Measurements from ENCODE around the gene MYO18B.
A peak's percentile ranks its signal among the peaks of the same experiment; 100 is the strongest.

The MYO18B gene

DNA sequence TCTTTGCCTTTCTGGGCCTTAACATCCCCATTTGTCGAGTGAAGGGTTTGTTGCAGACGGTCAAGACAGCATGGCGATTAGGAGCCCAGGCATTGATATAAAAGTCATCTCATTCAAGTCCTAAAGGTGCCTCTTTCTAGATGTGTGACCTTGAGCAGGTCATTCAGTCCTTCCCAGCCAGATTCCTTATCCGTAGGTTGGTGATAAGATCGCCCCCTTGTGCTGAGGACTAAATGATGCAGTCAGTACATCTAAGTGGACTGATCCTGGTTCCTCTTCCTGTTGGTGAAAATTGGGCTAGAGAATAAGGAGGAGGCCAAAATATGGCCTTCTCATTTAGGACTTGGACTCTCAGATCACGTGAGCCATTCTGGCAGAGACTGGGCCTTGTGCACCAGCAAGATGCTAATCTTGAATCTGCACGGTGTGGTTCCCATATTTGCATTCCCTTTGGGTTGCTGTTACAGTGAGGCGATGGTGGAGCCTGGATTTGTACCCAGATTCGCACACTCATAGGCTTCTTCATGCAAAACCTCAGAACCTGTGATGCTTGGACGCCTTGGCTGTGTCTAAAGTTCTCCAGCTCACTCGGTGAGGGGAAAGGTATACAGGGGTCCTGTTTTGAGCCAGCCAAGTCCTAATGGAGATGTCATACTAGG, 156.8 kb downstream of the MYO18B start:
- Histone ChIP-seq H3K4me3 (ENCODE audit: low read length in 2 of 2) (no peak overlapping the region), H2BK5ac (ENCODE audit: low read length) (no peak overlapping the region), H3K14ac (ENCODE audit: low read length) (no peak overlapping the region), H3K23ac (ENCODE audit: low read depth, low read length, poor library complexity) (no peak overlapping the region), H3K18ac (ENCODE audit: low read length) (no peak overlapping the region), H4K91ac (ENCODE audit: low read depth, low read length, poor library complexity) (no peak overlapping the region), H2BK120ac (ENCODE audit: low read depth, low read length) (no peak overlapping the region), H3K79me1 (ENCODE audit: low read depth, low read length) (no peaks in the 10 kb centered on the region), H2AK5ac (ENCODE audit: low read depth, low read length) (no peak overlapping the region), H4K8ac (ENCODE audit: low read depth, low read length) (no peak overlapping the region), H3K27me3 (ENCODE audit: control insufficient read depth in 3 of 3, insufficient read depth in 3 of 3, low read depth in 1 of 3, low read length in 3 of 3) (no peaks in the 10 kb centered on the region), H3K27ac (replicated peaks; ENCODE audit: low read length) (no peak overlapping the region), H3K9ac (ENCODE audit: low read depth, low read length, poor library complexity) (no peak overlapping the region), H2BK15ac (ENCODE audit: low read length) (no peak overlapping the region), H2BK12ac (ENCODE audit: low read length) (no peak overlapping the region), H3K4me2 (ENCODE audit: insufficient read depth, low read length, poor library complexity, severe bottlenecking) (no peak overlapping the region), H3K9me3 (replicated peaks in 1 of 2; ENCODE audit: control insufficient read depth in 2 of 2, insufficient read depth in 1 of 2, low read depth in 1 of 2, low read length in 2 of 2) (no peaks in the 10 kb centered on the region), H3K4me1 (ENCODE audit: control insufficient read depth in 2 of 2, insufficient read depth in 1 of 2, low read depth in 1 of 2, low read length in 2 of 2) (no peaks in the 10 kb centered on the region), H2AFZ (ENCODE audit: low read length) (no peak overlapping the region), H3K36me3 (replicated peaks in 1 of 2; ENCODE audit: control insufficient read depth in 2 of 2, insufficient read depth in 2 of 2, low read length in 2 of 2) (no peaks in the 10 kb centered on the region), H3K4ac (ENCODE audit: low read length) (no peak overlapping the region)
- DNase-seq (ENCODE audit: low spot score): peak; percentile 9
- no CpG with 5 or more reads among the region's 11 CpGs for WGBS, 2 donors (ENCODE audit: extremely low coverage in 2 of 2, insufficient read length in 2 of 2, insufficient replicate concordance in 1 of 2)

DNA sequence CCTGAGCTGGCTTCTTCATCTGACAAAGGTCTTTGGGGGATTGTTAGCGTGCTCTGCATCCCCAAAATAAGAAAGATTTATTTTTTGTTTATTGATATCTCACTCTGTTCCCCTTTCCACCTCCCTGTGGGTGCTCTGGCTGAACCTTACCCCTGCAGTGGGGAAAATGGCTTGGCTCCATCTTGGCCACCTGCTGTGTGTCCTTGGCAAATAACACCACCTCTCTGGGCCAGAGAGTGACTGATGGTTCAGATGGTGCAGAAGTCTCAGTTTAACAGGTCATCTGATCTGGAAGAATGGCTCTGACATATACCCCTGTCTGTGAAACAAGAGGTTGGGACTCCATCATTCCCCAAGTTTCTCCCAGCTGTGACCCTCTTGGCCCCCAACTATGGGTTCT, 157.6 kb downstream of the MYO18B start:
- H3K9ac ChIP-seq (ENCODE audit: low read depth, low read length, poor library complexity): no peak overlapping the region
- no peaks in the 10 kb centered on the region for H3K9me3 ChIP-seq (replicated peaks in 1 of 2; ENCODE audit: control insufficient read depth in 2 of 2, insufficient read depth in 1 of 2, low read depth in 1 of 2, low read length in 2 of 2)
- H2BK120ac ChIP-seq (ENCODE audit: low read depth, low read length): no peak overlapping the region
- H3K27me3 ChIP-seq (ENCODE audit: control insufficient read depth in 3 of 3, insufficient read depth in 3 of 3, low read depth in 1 of 3, low read length in 3 of 3): no peaks in the 10 kb centered on the region
- H2BK15ac ChIP-seq (ENCODE audit: low read length): no peak overlapping the region
- no peak overlapping the region for H2AK5ac ChIP-seq (ENCODE audit: low read depth, low read length)
- H3K4me3 ChIP-seq (ENCODE audit: low read length in 2 of 2): no peak overlapping the region
- H3K79me1 ChIP-seq (ENCODE audit: low read depth, low read length): no peaks in the 10 kb centered on the region
- no CpG with 5 or more reads among the region's 1 CpG for WGBS, 2 donors (ENCODE audit: extremely low coverage in 2 of 2, insufficient read length in 2 of 2, insufficient replicate concordance in 1 of 2)
- H3K14ac ChIP-seq (ENCODE audit: low read length): no peak overlapping the region
- no peak overlapping the region for H3K4me2 ChIP-seq (ENCODE audit: insufficient read depth, low read length, poor library complexity, severe bottlenecking)
- no peak overlapping the region for H2BK12ac ChIP-seq (ENCODE audit: low read length)
- no peak overlapping the region for H4K8ac ChIP-seq (ENCODE audit: low read depth, low read length)
- no peak overlapping the region for H2BK5ac ChIP-seq (ENCODE audit: low read length)
- H3K27ac ChIP-seq (replicated peaks; ENCODE audit: low read length): no peak overlapping the region
- H3K4ac ChIP-seq (ENCODE audit: low read length): no peak overlapping the region
- no peak overlapping the region for H3K18ac ChIP-seq (ENCODE audit: low read length)
- no peak overlapping the region for H4K91ac ChIP-seq (ENCODE audit: low read depth, low read length, poor library complexity)
- no peak overlapping the region for H3K23ac ChIP-seq (ENCODE audit: low read depth, low read length, poor library complexity)
- no peaks in the 10 kb centered on the region for H3K4me1 ChIP-seq (ENCODE audit: control insufficient read depth in 2 of 2, insufficient read depth in 1 of 2, low read depth in 1 of 2, low read length in 2 of 2)
- no peaks in the 10 kb centered on the region for H3K36me3 ChIP-seq (replicated peaks in 1 of 2; ENCODE audit: control insufficient read depth in 2 of 2, insufficient read depth in 2 of 2, low read length in 2 of 2)
- no peak for DNase-seq (ENCODE audit: low spot score)
- no peak overlapping the region for H2AFZ ChIP-seq (ENCODE audit: low read length)

DNA sequence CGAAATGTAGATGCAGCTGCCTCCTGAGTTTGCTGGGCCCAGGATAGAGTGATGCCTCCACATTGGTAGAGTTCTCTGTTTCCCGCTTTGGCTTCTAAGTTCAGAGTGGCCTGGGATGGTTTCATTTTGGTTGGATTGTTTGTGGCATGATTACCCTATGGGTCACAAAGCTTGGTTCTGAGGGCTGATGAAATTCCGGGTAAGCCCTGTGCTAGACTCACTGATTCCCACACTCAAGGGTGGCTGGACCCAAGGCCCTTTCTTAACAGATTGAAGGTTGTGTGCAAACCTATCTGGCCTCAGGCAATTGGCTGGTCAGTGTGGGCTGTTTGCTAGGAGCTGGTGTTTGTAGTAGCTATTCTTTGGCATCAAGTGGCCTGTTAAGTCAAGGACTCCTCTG, 158.4 kb downstream of the MYO18B start:
- H3K9me3 ChIP-seq (replicated peaks in 1 of 2; ENCODE audit: control insufficient read depth in 2 of 2, insufficient read depth in 1 of 2, low read depth in 1 of 2, low read length in 2 of 2): no peaks in the 10 kb centered on the region
- H2BK120ac ChIP-seq (ENCODE audit: low read depth, low read length): no peak overlapping the region
- no peak overlapping the region for H3K23ac ChIP-seq (ENCODE audit: low read depth, low read length, poor library complexity)
- H2BK15ac ChIP-seq (ENCODE audit: low read length): no peak overlapping the region
- no peak for DNase-seq (ENCODE audit: low spot score)
- H2BK12ac ChIP-seq (ENCODE audit: low read length): no peak overlapping the region
- no peak overlapping the region for H4K91ac ChIP-seq (ENCODE audit: low read depth, low read length, poor library complexity)
- no peak overlapping the region for H2BK5ac ChIP-seq (ENCODE audit: low read length)
- H3K4ac ChIP-seq (ENCODE audit: low read length): no peak overlapping the region
- no peak overlapping the region for H2AFZ ChIP-seq (ENCODE audit: low read length)
- H4K8ac ChIP-seq (ENCODE audit: low read depth, low read length): no peak overlapping the region
- WGBS, 2 donors (ENCODE audit: extremely low coverage in 2 of 2, insufficient read length in 2 of 2, insufficient replicate concordance in 1 of 2): no CpG with 5 or more reads among the region's 3 CpGs
- H3K36me3 ChIP-seq (replicated peaks in 1 of 2; ENCODE audit: control insufficient read depth in 2 of 2, insufficient read depth in 2 of 2, low read length in 2 of 2): no peaks in the 10 kb centered on the region
- no peak overlapping the region for H3K4me2 ChIP-seq (ENCODE audit: insufficient read depth, low read length, poor library complexity, severe bottlenecking)
- H3K4me3 ChIP-seq (ENCODE audit: low read length in 2 of 2): no peak overlapping the region
- H3K27ac ChIP-seq (replicated peaks; ENCODE audit: low read length): no peak overlapping the region
- no peak overlapping the region for H3K9ac ChIP-seq (ENCODE audit: low read depth, low read length, poor library complexity)
- H3K14ac ChIP-seq (ENCODE audit: low read length): no peak overlapping the region
- H3K4me1 ChIP-seq (ENCODE audit: control insufficient read depth in 2 of 2, insufficient read depth in 1 of 2, low read depth in 1 of 2, low read length in 2 of 2): no peaks in the 10 kb centered on the region
- H2AK5ac ChIP-seq (ENCODE audit: low read depth, low read length): no peak overlapping the region
- no peak overlapping the region for H3K18ac ChIP-seq (ENCODE audit: low read length)
- H3K79me1 ChIP-seq (ENCODE audit: low read depth, low read length): no peaks in the 10 kb centered on the region
- no peaks in the 10 kb centered on the region for H3K27me3 ChIP-seq (ENCODE audit: control insufficient read depth in 3 of 3, insufficient read depth in 3 of 3, low read depth in 1 of 3, low read length in 3 of 3)

DNA sequence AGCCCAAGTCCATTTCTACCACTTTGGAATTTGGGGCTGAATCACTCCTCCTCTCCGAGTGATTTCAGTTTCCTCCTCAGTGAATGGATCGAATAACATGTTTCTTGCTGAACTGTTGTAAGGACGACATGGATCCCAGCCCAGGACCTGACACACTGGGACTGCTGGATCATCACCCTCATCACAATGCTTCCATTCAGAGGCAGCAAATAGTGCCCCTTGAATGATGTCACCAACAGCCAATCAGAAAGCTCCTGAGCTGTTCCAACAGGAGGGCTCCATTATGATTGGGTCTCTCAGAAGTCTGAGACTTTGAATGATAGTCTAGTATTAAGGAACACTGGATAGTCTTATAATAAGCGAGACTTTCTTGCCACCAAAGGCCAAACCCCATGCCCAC, 158.9 kb downstream of the MYO18B start:
- no peak overlapping the region for H2BK12ac ChIP-seq (ENCODE audit: low read length)
- H3K9me3 ChIP-seq (replicated peaks in 1 of 2; ENCODE audit: control insufficient read depth in 2 of 2, insufficient read depth in 1 of 2, low read depth in 1 of 2, low read length in 2 of 2): no peaks in the 10 kb centered on the region
- H3K36me3 ChIP-seq (replicated peaks in 1 of 2; ENCODE audit: control insufficient read depth in 2 of 2, insufficient read depth in 2 of 2, low read length in 2 of 2): no peaks in the 10 kb centered on the region
- no peaks in the 10 kb centered on the region for H3K79me1 ChIP-seq (ENCODE audit: low read depth, low read length)
- no peak overlapping the region for H3K4ac ChIP-seq (ENCODE audit: low read length)
- no peak overlapping the region for H2AK5ac ChIP-seq (ENCODE audit: low read depth, low read length)
- H3K23ac ChIP-seq (ENCODE audit: low read depth, low read length, poor library complexity): no peak overlapping the region
- no peak for DNase-seq (ENCODE audit: low spot score)
- no peak overlapping the region for H3K18ac ChIP-seq (ENCODE audit: low read length)
- no peak overlapping the region for H3K9ac ChIP-seq (ENCODE audit: low read depth, low read length, poor library complexity)
- H4K8ac ChIP-seq (ENCODE audit: low read depth, low read length): no peak overlapping the region
- no peak overlapping the region for H3K4me3 ChIP-seq (ENCODE audit: low read length in 2 of 2)
- no CpG with 5 or more reads among the region's 4 CpGs for WGBS, 2 donors (ENCODE audit: extremely low coverage in 2 of 2, insufficient read length in 2 of 2, insufficient replicate concordance in 1 of 2)
- H2BK5ac ChIP-seq (ENCODE audit: low read length): no peak overlapping the region
- H2BK15ac ChIP-seq (ENCODE audit: low read length): no peak overlapping the region
- H4K91ac ChIP-seq (ENCODE audit: low read depth, low read length, poor library complexity): no peak overlapping the region
- no peak overlapping the region for H3K4me2 ChIP-seq (ENCODE audit: insufficient read depth, low read length, poor library complexity, severe bottlenecking)
- H3K27me3 ChIP-seq (ENCODE audit: control insufficient read depth in 3 of 3, insufficient read depth in 3 of 3, low read depth in 1 of 3, low read length in 3 of 3): no peaks in the 10 kb centered on the region
- no peak overlapping the region for H2AFZ ChIP-seq (ENCODE audit: low read length)
- H3K27ac ChIP-seq (replicated peaks; ENCODE audit: low read length): no peak overlapping the region
- no peak overlapping the region for H2BK120ac ChIP-seq (ENCODE audit: low read depth, low read length)
- H3K14ac ChIP-seq (ENCODE audit: low read length): no peak overlapping the region
- no peaks in the 10 kb centered on the region for H3K4me1 ChIP-seq (ENCODE audit: control insufficient read depth in 2 of 2, insufficient read depth in 1 of 2, low read depth in 1 of 2, low read length in 2 of 2)

All from neuronal stem cell (in vitro differentiated cells).